H1 (cell line): ENCODE data around the gene GID8. TPM values are rescaled to one million over a fixed set of nuclear protein-coding genes. Genes with fewer than 3 reads are reported as not detected.

Source experiments
- CTCF ChIA-PET: fragments of 300-600 bp; sonication (Branson Sonifier 250); formaldehyde crosslinking; loops from one replicate; lab custom pipeline; 2021; ENCODE audit not compliant: partially characterized antibody; lab: Charles Lee
- POLR2A ChIA-PET: fragments of 300-600 bp; sonication (Branson Sonifier 250); formaldehyde crosslinking; loops from one replicate; lab custom pipeline; 2021; ENCODE audit warnings: inconsistent platforms; ENCODE audit not compliant: partially characterized antibody; lab: Charles Lee
- DNase-seq, 2 experiments: peaks; one replicate each; pipeline versions ENCODE4 v3.0.0 to v3.0.0-alpha.2; 2010 to 2022; ENCODE audit warnings: low spot score in 2 of 2, low read depth in 1 of 2, mixed read lengths in 1 of 2
- FAIRE-seq: peaks from 2 replicates; lab custom pipeline; 2011; peaks lifted over from hg19 to GRCh38; lab: Jason Lieb, UNC
- H2AFZ ChIP-seq: 2 replicates; pipeline ENCODE4 v1.8.1; 2012; ENCODE audit warnings: low read length, inconsistent platforms
- H2AK5ac ChIP-seq: 2 replicates; pipeline ENCODE4 v1.6.1; 2013; ENCODE audit warnings: low read depth, low read length
- H2BK120ac ChIP-seq: replicated peaks from 2 replicates; pipeline ENCODE3; 2013; ENCODE audit warnings: low read depth, low read length, inconsistent platforms
- H2BK12ac ChIP-seq: 2 replicates; pipeline ENCODE4 v1.6.1; 2013; ENCODE audit warnings: low read depth, low read length
- H2BK15ac ChIP-seq: 2 replicates; pipeline ENCODE4 v1.6.1; 2013; ENCODE audit warnings: low read length
- H2BK20ac ChIP-seq: 2 replicates; pipeline ENCODE4 v1.6.1; 2013; ENCODE audit warnings: low read length
- H2BK5ac ChIP-seq: 2 replicates; pipeline ENCODE4 v1.6.1; 2013; ENCODE audit warnings: low read depth, low read length
- H3K14ac ChIP-seq: 2 replicates; pipeline ENCODE4 v1.6.1; 2013; ENCODE audit warnings: inconsistent platforms; ENCODE audit not compliant: insufficient read length
- H3K18ac ChIP-seq: 2 replicates; pipeline ENCODE4 v1.6.1; 2013; ENCODE audit warnings: low read length; ENCODE audit errors: extremely low read depth
- H3K23ac ChIP-seq: 2 replicates; pipeline ENCODE4 v1.6.1; 2013; ENCODE audit warnings: inconsistent platforms; ENCODE audit not compliant: insufficient read length
- H3K23me2 ChIP-seq: 2 replicates; pipeline ENCODE4 v1.6.1; 2013; ENCODE audit warnings: low read depth, low read length
- H3K27ac ChIP-seq: 2 replicates; pipeline ENCODE4 v1.6.1; 2011; ENCODE audit warnings: low read depth, low read length, inconsistent platforms
- H3K27me3 ChIP-seq, 4 experiments: replicated peaks in 1 of 4; 1 replicate in 1 of 4; 2 replicates in 3 of 4; pipeline versions ENCODE4 v1.6.1 to v1.8.1; 2011 to 2013; ENCODE audit warnings: low read length in 3 of 4, mild to moderate bottlenecking in 3 of 4, inconsistent platforms in 2 of 4, mixed read lengths in 2 of 4, moderate library complexity in 1 of 4; ENCODE audit not compliant: control insufficient read depth in 3 of 4, insufficient read depth in 3 of 4; ENCODE audit errors: extremely low read depth in 1 of 4
- H3K36me3 ChIP-seq, 4 experiments: 2 replicates each; pipeline versions ENCODE4 v1.6.1 to v1.8.1; 2011 to 2013; ENCODE audit warnings: mild to moderate bottlenecking in 4 of 4, low read length in 3 of 4, moderate library complexity in 2 of 4, control low read depth in 1 of 4, inconsistent platforms in 1 of 4; ENCODE audit not compliant: insufficient read depth in 4 of 4, control insufficient read depth in 2 of 4
- H3K4ac ChIP-seq: replicated peaks from 2 replicates; pipeline ENCODE3; 2013; ENCODE audit warnings: low read length, low read depth, mixed read lengths, inconsistent platforms; ENCODE audit not compliant: insufficient read length
- H3K4me1 ChIP-seq, 4 experiments: replicated peaks in 1 of 4; 1 replicate in 1 of 4; 2 replicates in 3 of 4; pipeline versions ENCODE4 v1.6.1 to v1.8.1; 2011 to 2013; ENCODE audit warnings: low read length in 3 of 4, inconsistent platforms in 2 of 4, mixed read lengths in 1 of 4; ENCODE audit not compliant: insufficient read depth in 4 of 4, control insufficient read depth in 3 of 4
- H3K4me2 ChIP-seq, 2 experiments: 2 replicates each; pipeline versions ENCODE4 v1.6.1 to v1.8.1; 2011 to 2013; ENCODE audit warnings: low read depth in 2 of 2, low read length in 2 of 2, control low read depth in 1 of 2, inconsistent platforms in 1 of 2, mild to moderate bottlenecking in 1 of 2; ENCODE audit not compliant: insufficient read depth in 1 of 2
- H3K4me3 ChIP-seq, 4 experiments: fragments of 200-600, 300-600 bp in 1 of 4; sonication (generic), shearing (Covaris generic), sonication (Bioruptor Twin) in 1 of 4; 2 replicates each; pipeline versions ENCODE4 v1.5.1 to v1.8.1; 2011 to 2016; ENCODE audit warnings: low read length in 4 of 4, low read depth in 3 of 4, control low read depth in 2 of 4, inconsistent platforms in 2 of 4, mild to moderate bottlenecking in 2 of 4, mixed read lengths in 1 of 4, moderate library complexity in 1 of 4; ENCODE audit not compliant: insufficient read depth in 2 of 4; ENCODE audit errors: extremely low read depth in 1 of 4
- H3K56ac ChIP-seq: replicated peaks from 2 replicates; pipeline ENCODE3; 2013; ENCODE audit warnings: low read depth, mild to moderate bottlenecking, mixed read lengths, low read length, inconsistent platforms; ENCODE audit not compliant: insufficient read length
- H3K79me1 ChIP-seq: 2 replicates; pipeline ENCODE4 v1.6.1; 2013; ENCODE audit warnings: low read depth, low read length, control low read depth
- H3K79me2 ChIP-seq, 2 experiments: 2 replicates each; pipeline versions ENCODE4 v1.6.1 to v1.8.1; 2012 to 2013; ENCODE audit warnings: low read length in 2 of 2, mild to moderate bottlenecking in 2 of 2, inconsistent platforms in 1 of 2; ENCODE audit not compliant: insufficient read depth in 2 of 2, control insufficient read depth in 1 of 2
- H3K9ac ChIP-seq, 4 experiments: replicated peaks in 1 of 4; 1 replicate in 1 of 4; 2 replicates in 3 of 4; pipeline versions ENCODE4 v1.6.1 to v1.8.1; 2011 to 2013; ENCODE audit warnings: low read depth in 3 of 4, low read length in 3 of 4, control low read depth in 2 of 4, mild to moderate bottlenecking in 2 of 4, moderate library complexity in 2 of 4, inconsistent platforms in 1 of 4; ENCODE audit errors: extremely low read depth in 1 of 4
- H3K9me3 ChIP-seq, 2 experiments: 2 replicates each; pipeline versions ENCODE4 v1.6.1 to v1.8.1; 2012 to 2013; ENCODE audit warnings: mild to moderate bottlenecking in 2 of 2, moderate library complexity in 2 of 2, control low read depth in 1 of 2, inconsistent platforms in 1 of 2, low read depth in 1 of 2, low read length in 1 of 2, mixed read lengths in 1 of 2; ENCODE audit not compliant: insufficient read depth in 2 of 2
- H4K20me1 ChIP-seq, 2 experiments: replicated peaks in 1 of 2; 2 replicates each; pipeline versions ENCODE3 to v1.8.1; 2011 to 2013; ENCODE audit warnings: inconsistent platforms in 2 of 2, low read length in 2 of 2, mild to moderate bottlenecking in 1 of 2; ENCODE audit not compliant: insufficient read depth in 2 of 2, control insufficient read depth in 1 of 2
- H4K5ac ChIP-seq: 2 replicates; pipeline ENCODE4 v1.6.1; 2013; ENCODE audit warnings: low read length, low read depth, mixed read lengths, inconsistent platforms; ENCODE audit not compliant: insufficient read length
- H4K8ac ChIP-seq: 2 replicates; pipeline ENCODE4 v1.8.0; 2013; ENCODE audit warnings: mild to moderate bottlenecking, moderate library complexity, low read length, inconsistent platforms; ENCODE audit not compliant: insufficient read depth; ENCODE audit errors: extremely low read depth
- H4K91ac ChIP-seq: replicated peaks from 2 replicates; pipeline ENCODE3; 2013; ENCODE audit warnings: low read length, mixed read lengths, inconsistent platforms; ENCODE audit not compliant: insufficient read length
- CBX5 ChIP-seq: fragments of 300-800, 300-1000 bp; sonication (generic); IDR thresholded peaks from 2 replicates; pipeline ENCODE4 v1.7.1; 2016; ENCODE audit warnings: antibody characterized with exemption, low read length, low read depth
- RBBP5 ChIP-seq: IDR thresholded peaks from 2 replicates; pipeline ENCODE4 v1.7.1; 2012; ENCODE audit warnings: low read depth, mild to moderate bottlenecking, inconsistent platforms, low read length, moderate library complexity, borderline replicate concordance
- SP1 ChIP-seq: IDR thresholded peaks from 2 replicates; pipeline ENCODE4 v1.6.1; 2011; ENCODE audit warnings: low read depth, low read length
- WGBS, 2 experiments: shearing (Covaris generic) in 1 of 2; methylation state at CpG; one replicate each; pipeline versions ENCODE4 v1.1.6 to v1.1.7; 2013 to 2015; ENCODE audit warnings: low lambda C conversion rate in 2 of 2, mixed read lengths in 2 of 2, inconsistent platforms in 1 of 2, low coverage in 1 of 2, missing lambda C conversion rate in 1 of 2; ENCODE audit not compliant: insufficient replicate concordance in 2 of 2, insufficient coverage in 1 of 2, insufficient read length in 1 of 2; ENCODE audit errors: extremely low coverage in 1 of 2, missing lambda C conversion rate in 1 of 2; 5-methylcytosine and 5-hydroxymethylcytosine counted together
- polyA plus RNA-seq, 7 experiments: library from polyadenylated mRNA; depleted of rRNA in 3 of 7; stranded (reverse) in 5 of 7; unstranded in 2 of 7; fragments of >200 nt in 5 of 7; fragments of 200-250 nt in 2 of 7; gene quantifications; 1 replicate in 5 of 7; 2 replicates in 1 of 7; 4 replicates in 1 of 7; pipeline versions ENCODE4 v1.2.1 to v1.2.3, GENCODE V29; 2011 to 2013; ENCODE audit warnings: missing spikeins in 2 of 7, mixed read lengths in 2 of 7
- total RNA-seq: library from RNA; stranded (reverse); fragmentation: NEBNext Ultra II Directional; extraction: Animal tissue kit (Norgen Biotek cat#: 25700); gene quantifications from 2 replicates; pipeline ENCODE4 v1.2.1, GENCODE V29; 2021

Gene GID8
- total and polyA plus RNA-seq, 2 of the 8 experiments (the other 6 are each of a cell fraction or from before 2014, with no cell fraction given), result 39.7 to 72.9 TPM

DNA sequence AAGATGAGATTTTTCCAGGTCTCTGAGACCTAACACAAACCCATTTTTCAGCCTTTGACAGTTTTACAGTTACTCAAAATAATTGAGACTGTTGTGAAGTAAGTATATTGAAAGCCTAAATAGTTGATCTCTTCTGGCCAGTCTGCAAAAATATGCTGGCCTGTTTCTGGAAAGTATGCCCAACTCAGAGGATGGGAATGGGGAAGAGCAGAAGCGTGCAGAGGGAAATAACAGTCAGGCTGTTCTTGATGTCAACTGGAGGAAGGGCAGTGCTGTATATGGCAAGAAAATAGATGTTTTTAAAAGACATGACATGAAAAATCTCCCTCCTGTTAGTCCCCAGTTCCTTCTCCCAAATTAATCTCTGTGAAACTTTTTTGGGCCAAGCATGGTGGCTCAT lies 3.8 kb downstream of the GID8 start:
- 91% methylated on average over 1 of the region's 1 CpG; no CpG with 5 or more reads in 1 of the 2 experiments for WGBS, 2 experiments
- no peak for DNase-seq
- no peak overlapping the region for H4K5ac ChIP-seq
- no peak overlapping the region for H2BK120ac ChIP-seq
- peaks cover 15 to 24% of the 10 kb centered on the region in 2 experiments for H4K20me1 ChIP-seq
- no peak overlapping the region for H4K8ac ChIP-seq
- H3K79me1 ChIP-seq, result peaks cover 3% of the 10 kb centered on the region
- no peak overlapping the region for H3K27ac ChIP-seq
- no peak overlapping the region for H3K9ac ChIP-seq
- H3K56ac ChIP-seq, result no peak overlapping the region
- no peak overlapping the region for H2BK20ac ChIP-seq
- TF ChIP-seq CBX5, result no peak
- TF ChIP-seq SP1, result no peak
- no peak for TF ChIP-seq RBBP5
- TF ChIP-seq, all 59 proteins: peak for 0
- CTCF ChIA-PET, result interaction anchor here (1.3 kb wide), 1 partner anchor 31 kb away, joined by 3 read pairs; no protein-coding TSS in a partner anchor
- Histone ChIP-seq H3K14ac (no peak overlapping the region), H2BK5ac (no peak overlapping the region), H3K79me2 (peaks cover 35 to 76% of the 10 kb centered on the region in 2 experiments), H3K4ac (no peak overlapping the region), H3K18ac (no peak overlapping the region), H2AFZ (no peak overlapping the region), H2BK15ac (no peak overlapping the region), H3K36me3 (peaks cover 26 to 49% (median 39%) of the 10 kb centered on the region in 4 experiments), H2AK5ac (no peak overlapping the region), H2BK12ac (no peak overlapping the region), H3K23me2 (peaks cover 11% of the 10 kb centered on the region; the same call in 1 of the 2 replicates), H3K4me3 (no peak overlapping the region), H3K4me1 (peaks cover 0 to 6% (median under 1%) of the 10 kb centered on the region in 4 experiments; a peak in 3 of 7 replicates), H3K9me3 (no peaks in the 10 kb centered on the region), H3K4me2 (no peak overlapping the region), H3K23ac (no peak overlapping the region), H3K27me3 (no peaks in the 10 kb centered on the region), H4K91ac (no peak overlapping the region)
- POLR2A ChIA-PET, result interaction anchor here (19.4 kb wide), 1 partner anchor 22 kb away, joined by 363 read pairs; the partner anchor contains the start of gene DIDO1
- no peak for FAIRE-seq
